IMR-90 (cell line): ENCODE results near the gene CLN3. TPM values are rescaled to one million over a fixed set of nuclear protein-coding genes. Genes with fewer than 3 reads are reported as not detected.

Experiments
- ATAC-seq: fragments of 200-7000 bp; cut with Tn5 transposase; 2 replicates; pipeline ENCODE4 v1.9.1; 2020; ENCODE audit warnings: low read depth, mild to moderate bottlenecking, moderate library complexity
- Bru-seq: library from RNA; stranded (reverse); fragments of 400-500 nt; gene quantifications from one replicate; lab custom pipeline; 2021; lab: Mats Ljungman, UMichigan
- BruChase-seq, 2 experiments: library from RNA; stranded (reverse); fragments of 400-500 nt; gene quantifications; one replicate each; lab custom pipeline; 2021; lab: Mats Ljungman, UMichigan
- BruUV-seq: library from RNA; stranded (reverse); fragments of 400-500 nt; replicated peaks from 2 replicates; lab custom pipeline; 2021; lab: Mats Ljungman, UMichigan
- CTCF ChIA-PET: fragments of 300-600 bp; formaldehyde crosslinking; extraction: SDS; loops from one replicate; lab custom pipeline; 2021; ENCODE audit warnings: antibody characterized with exemption; lab: Yijun Ruan, JAX
- POLR2A ChIA-PET: fragments of 300-600 bp; sonication (Branson Sonifier 250); formaldehyde crosslinking; loops from one replicate; lab custom pipeline; 2022; ENCODE audit warnings: antibody characterized with exemption; ENCODE audit not compliant: unreplicated experiment; lab: Charles Lee
- DNase-seq: peaks from one replicate; pipeline ENCODE4 v3.0.0; 2013
- H2AFZ ChIP-seq: replicated peaks from 2 replicates; pipeline ENCODE3; 2013; ENCODE audit warnings: low read length, mild to moderate bottlenecking; ENCODE audit not compliant: poor library complexity
- H2AK5ac ChIP-seq: 2 replicates; pipeline ENCODE4 v1.6.1; 2013; ENCODE audit warnings: low read depth, low read length, inconsistent platforms
- H2AK9ac ChIP-seq: replicated peaks from 2 replicates; pipeline ENCODE3; 2013; ENCODE audit warnings: mild to moderate bottlenecking, low read depth, low read length, moderate library complexity; ENCODE audit not compliant: poor library complexity
- H2BK120ac ChIP-seq: 2 replicates; pipeline ENCODE4 v1.6.1; 2013; ENCODE audit warnings: low read depth, low read length, inconsistent platforms
- H2BK15ac ChIP-seq: 3 replicates; pipeline ENCODE4 v1.6.1; 2013; ENCODE audit warnings: low read depth, low read length, inconsistent platforms
- H2BK20ac ChIP-seq: 2 replicates; pipeline ENCODE4 v1.6.1; 2013; ENCODE audit warnings: low read depth, mild to moderate bottlenecking, inconsistent platforms, low read length, moderate library complexity
- H2BK5ac ChIP-seq: 2 replicates; pipeline ENCODE4 v1.6.1; 2013; ENCODE audit warnings: mild to moderate bottlenecking, low read depth, low read length, inconsistent platforms; ENCODE audit not compliant: poor library complexity, severe bottlenecking
- H3K14ac ChIP-seq: replicated peaks from 2 replicates; pipeline ENCODE4 v1.6.1; 2013; ENCODE audit warnings: low read depth, low read length, inconsistent platforms
- H3K18ac ChIP-seq: 2 replicates; pipeline ENCODE4 v1.6.1; 2013; ENCODE audit warnings: low read depth, low read length, control low read depth
- H3K23ac ChIP-seq: 2 replicates; pipeline ENCODE4 v1.6.1; 2013; ENCODE audit warnings: low read depth, low read length, inconsistent platforms
- H3K27ac ChIP-seq: 2 replicates; pipeline ENCODE4 v1.5.1; 2013; ENCODE audit warnings: mild to moderate bottlenecking, control low read depth, low read length; ENCODE audit not compliant: insufficient read depth
- H3K27me3 ChIP-seq: 2 replicates; pipeline ENCODE4 v1.6.1; 2013; ENCODE audit warnings: low read length; ENCODE audit not compliant: control insufficient read depth, insufficient read depth
- H3K36me3 ChIP-seq: 2 replicates; pipeline ENCODE4 v1.6.1; 2013; ENCODE audit warnings: low read length, mixed read lengths; ENCODE audit not compliant: control insufficient read depth, insufficient read depth
- H3K4ac ChIP-seq: 2 replicates; pipeline ENCODE4 v1.6.1; 2013; ENCODE audit warnings: low read depth, low read length, inconsistent platforms
- H3K4me1 ChIP-seq: 2 replicates; pipeline ENCODE4 v1.6.1; 2013; ENCODE audit warnings: low read length, mixed read lengths; ENCODE audit not compliant: control insufficient read depth, insufficient read depth
- H3K4me2 ChIP-seq: 2 replicates; pipeline ENCODE4 v1.6.1; 2013; ENCODE audit warnings: low read depth, mild to moderate bottlenecking, control low read depth, low read length, moderate library complexity
- H3K4me3 ChIP-seq: 2 replicates; pipeline ENCODE4 v1.5.1; 2013; ENCODE audit warnings: low read depth, mild to moderate bottlenecking, control low read depth, low read length, moderate library complexity; ENCODE audit not compliant: insufficient read depth
- H3K56ac ChIP-seq: 2 replicates; pipeline ENCODE4 v1.6.1; 2013; ENCODE audit warnings: low read length, inconsistent platforms; ENCODE audit not compliant: insufficient read depth; ENCODE audit errors: extremely low read depth
- H3K79me1 ChIP-seq, 2 experiments: 2 replicates each; pipeline ENCODE4 v1.6.1; 2013; ENCODE audit warnings: low read length in 2 of 2, inconsistent platforms in 1 of 2, low read depth in 1 of 2
- H3K9ac ChIP-seq: 2 replicates; pipeline ENCODE4 v1.6.1; 2013; ENCODE audit warnings: low read depth, low read length, control low read depth
- H3K9me1 ChIP-seq: 2 replicates; pipeline ENCODE4 v1.6.1; 2013; ENCODE audit warnings: low read length, inconsistent platforms; ENCODE audit not compliant: insufficient read depth
- H3K9me3 ChIP-seq: 2 replicates; pipeline ENCODE4 v1.6.1; 2013; ENCODE audit warnings: low read length; ENCODE audit not compliant: control insufficient read depth, insufficient read depth
- H4K20me1 ChIP-seq: 2 replicates; pipeline ENCODE4 v1.6.1; 2013; ENCODE audit warnings: low read length, inconsistent platforms; ENCODE audit not compliant: insufficient read depth
- H4K5ac ChIP-seq: 2 replicates; pipeline ENCODE4 v1.6.1; 2013; ENCODE audit warnings: mild to moderate bottlenecking, low read depth, low read length, control low read depth
- H4K8ac ChIP-seq, 2 experiments: 2 replicates each; pipeline ENCODE4 v1.6.1; 2013; ENCODE audit warnings: low read depth in 2 of 2, low read length in 2 of 2, control low read depth in 1 of 2, inconsistent platforms in 1 of 2
- H4K91ac ChIP-seq: 2 replicates; pipeline ENCODE4 v1.6.1; 2013; ENCODE audit warnings: low read depth, low read length, inconsistent platforms; ENCODE audit not compliant: insufficient read depth
- BHLHE40 ChIP-seq: fragments of 150-350 bp; IDR thresholded peaks from 2 replicates; pipeline ENCODE4 v1.6.1; 2016; ENCODE audit warnings: mild to moderate bottlenecking, low read depth, low read length
- CTCF ChIP-seq: conservative IDR thresholded peaks from 2 replicates; pipeline ENCODE4 v1.5.1; 2012; ENCODE audit warnings: mild to moderate bottlenecking, low read depth, low read length, improper control_type of control experiment
- FOS ChIP-seq: fragments of 150-350 bp; IDR thresholded peaks from 2 replicates; pipeline ENCODE4 v1.6.1; 2016; ENCODE audit warnings: low read depth, low read length
- MAFK ChIP-seq: IDR thresholded peaks from 2 replicates; pipeline ENCODE4 v1.6.1; 2012; ENCODE audit warnings: low read depth, low read length, improper control_type of control experiment
- MAZ ChIP-seq: IDR thresholded peaks from 2 replicates; pipeline ENCODE4 v1.6.1; 2012; ENCODE audit warnings: low read depth, mild to moderate bottlenecking, low read length, improper control_type of control experiment, moderate library complexity, borderline replicate concordance
- MXI1 ChIP-seq: IDR thresholded peaks from 2 replicates; pipeline ENCODE4 v1.6.1; 2012; ENCODE audit warnings: low read depth, mild to moderate bottlenecking, low read length, moderate library complexity, borderline replicate concordance
- NFE2L2 ChIP-seq: fragments of 150-350 bp; IDR thresholded peaks from 2 replicates; pipeline ENCODE4 v1.6.1; 2016; ENCODE audit warnings: low read depth, mild to moderate bottlenecking, low read length
- POLR2A ChIP-seq: IDR thresholded peaks from 2 replicates; pipeline ENCODE4 v1.6.1; 2012; ENCODE audit warnings: mild to moderate bottlenecking, low read depth, low read length
- SMC3 ChIP-seq: fragments of 150-350 bp; IDR thresholded peaks from 2 replicates; pipeline ENCODE4 v1.6.1; 2016; ENCODE audit warnings: low read depth, mild to moderate bottlenecking, antibody characterized with exemption, low read length, moderate library complexity
- WGBS, 2 experiments: methylation state at CpG; one replicate each; pipeline versions ENCODE4 v1.1.5 to v1.1.7; 2013; ENCODE audit warnings: missing lambda C conversion rate in 2 of 2; ENCODE audit not compliant: insufficient read length in 1 of 2; ENCODE audit errors: extremely low coverage in 2 of 2; 5-methylcytosine and 5-hydroxymethylcytosine counted together
- dilution Hi-C: fragments of 300-500 bp; cut with HindIII; formaldehyde crosslinking; loops from one replicate; pipeline ENCODE4 v1.14.3; 2018; ENCODE audit warnings: low sequenced_read_pairs; ENCODE audit not compliant: unreplicated experiment
- in situ Hi-C: fragments of 300-500 bp; cut with MboI; formaldehyde crosslinking; loops from 3 replicates; pipeline ENCODE4 v1.14.3; 2019; ENCODE audit warnings: low sequenced_read_pairs, inconsistent platforms, mixed read lengths
- intact Hi-C: fragments of 100-400 bp; cut with micrococcal nuclease; formaldehyde crosslinking; loops from 2 replicates; pipeline ENCODE4 v1.10.0; 2022
- long read RNA-seq: library from polyadenylated mRNA; unstranded; transcript quantifications from one replicate; pipeline ENCODE4 v2.0.0, GENCODE V29; 2021; ENCODE audit not compliant: unreplicated experiment
- polyA plus RNA-seq, 3 experiments: library from polyadenylated mRNA; depleted of rRNA; stranded (reverse); fragments of >200 nt; gene quantifications; 2 replicates each; pipeline ENCODE4 v1.2.3, GENCODE V29; 2012; ENCODE audit warnings: low replicate concordance in 1 of 3
- total RNA-seq: library from RNA; depleted of rRNA; stranded (reverse); fragments of >200 nt; gene quantifications from 2 replicates; pipeline ENCODE4 v1.2.3, GENCODE V29; 2012; rRNA removed
- TF ChIP-seq, protein P1 (sequence below): fragments of 150-350 bp; IDR thresholded peaks from 2 replicates; pipeline ENCODE4 v1.6.1; 2017; ENCODE audit warnings: mild to moderate bottlenecking, antibody characterized with exemption, low read length, low read depth
- TF ChIP-seq, protein P2 (sequence below): fragments of 150-350 bp; IDR thresholded peaks from 2 replicates; pipeline ENCODE4 v1.6.1; 2016; ENCODE audit warnings: low read depth, mild to moderate bottlenecking, low read length, moderate library complexity, borderline replicate concordance

The CLN3 gene
- total RNA-seq (3.3 and 3.9 TPM in 2 replicates), polyA plus RNA-seq (2012; rRNA removed) (15.9 TPM in 2 replicates), Bru-seq, nascent RNA (percentile 36 among the genes with signal in this experiment), BruChase-seq, experiment 1, labeled RNA remaining after a 6-hour chase (percentile 53 among the genes with signal in this experiment), BruChase-seq, experiment 2, labeled RNA remaining after a 2-hour chase (percentile 40 among the genes with signal in this experiment)
- 10.7 and 16.4 TPM in 2 replicates for polyA plus RNA-seq (2012; cell fraction: cytosol; rRNA removed)
- 41.8 and 77.5 TPM in 2 replicates for polyA plus RNA-seq (2012; cell fraction: nucleus; rRNA removed; ENCODE audit: low replicate concordance)
- long read RNA-seq, transcript CLN3-244 (16 exons, 3,832 nt) = major isoform, 5 of 14 reads
- long read RNA-seq, partial matches to known transcripts = 5 of 14 reads
- long read RNA-seq, other reads (novel, unspliced or antisense) = 0 of 14 reads

DNA sequence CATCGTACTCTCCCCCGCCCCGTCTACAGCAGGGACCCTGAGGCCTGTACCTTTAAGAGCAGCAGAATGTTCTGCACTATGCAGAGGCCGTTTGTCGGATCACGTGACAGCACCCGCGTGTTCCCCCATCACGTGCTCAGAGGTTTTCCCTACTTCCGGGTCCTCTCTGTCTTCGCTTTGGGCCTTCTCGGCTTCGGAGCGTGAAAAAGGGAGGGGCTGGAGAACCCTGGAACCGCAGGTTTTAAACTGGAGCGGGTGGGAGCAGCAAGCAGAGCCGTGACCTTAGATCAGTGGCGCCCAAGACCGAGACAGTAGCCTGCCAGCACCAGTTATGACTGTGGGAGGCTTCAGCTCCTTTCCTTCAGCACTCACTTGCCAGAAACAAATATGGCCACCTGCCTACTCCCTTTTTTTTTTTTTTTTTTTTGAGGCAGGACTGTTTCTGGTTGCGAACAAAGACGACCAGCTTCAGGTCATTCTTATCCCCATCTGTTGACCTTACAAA is at the start of gene CLN3:
Gene CLN3 (minus strand): TSS at position 105 of the 505 bp plus-strand sequence. CDS start 315 bp downstream, outside the sequence.
- in situ Hi-C loops (no loop called here), intact Hi-C loops (loop anchor here (5.0 kb wide), 1 partner anchor 45 kb away; the partner anchor contains the start of gene NUPR1)

More for the DNA sequence above, at the start of gene CLN3:
- no TSS peak for BruUV-seq
- Histone ChIP-seq H4K20me1 (no peaks in the 10 kb centered on the region), H3K9ac (peak within 1 kb of the TSS; percentile 100), H2BK120ac (peak within 1 kb of the TSS; percentile 100), H3K4me1 (no peaks in the 10 kb centered on the region), H3K9me1 (no peaks in the 10 kb centered on the region), H3K23ac (peak within 1 kb of the TSS; percentile 99), H4K8ac (peak within 1 kb of the TSS; percentile 92 to 99), H3K9me3 (no peaks in the 10 kb centered on the region), H2AK5ac (peak within 1 kb of the TSS; percentile 43), H3K27ac (peak within 1 kb of the TSS; percentile 100), H3K56ac (peak within 1 kb of the TSS; percentile 99), H2BK5ac (peak within 1 kb of the TSS; percentile 100), H3K4me2 (peak within 1 kb of the TSS; percentile 87), H3K18ac (peak within 1 kb of the TSS; percentile 100), H3K36me3 (peaks cover 14% of the 10 kb centered on the region), H4K5ac (peak within 1 kb of the TSS; percentile 100), H2BK20ac (peak within 1 kb of the TSS; percentile 89), H3K27me3 (no peaks in the 10 kb centered on the region; the same call in 1 of the 2 replicates), H4K91ac (peak within 1 kb of the TSS; percentile 98), H2AK9ac (peak within 1 kb of the TSS; percentile 96), H3K14ac (peak within 1 kb of the TSS; percentile 100), H2BK15ac (peak within 1 kb of the TSS; percentile 91; the same call in 2 of the 3 replicates), H2AFZ (peak within 1 kb of the TSS; percentile 98), H3K4me3 (peak within 1 kb of the TSS; percentile 97), H3K79me1 (peaks cover 0 to 13% of the 10 kb centered on the region in 2 experiments; a peak in 3 of 4 replicates), H3K4ac (peak within 1 kb of the TSS; percentile 100)
- dilution Hi-C loops = no loop called here
- 0% methylated on average over 8 of the region's 21 CpGs; no CpG with 5 or more reads in 1 of the 2 experiments for WGBS, 2 experiments
- ATAC-seq (peak; percentile 97), DNase-seq (peak; percentile 94)
- TF ChIP-seq, protein P1, sequence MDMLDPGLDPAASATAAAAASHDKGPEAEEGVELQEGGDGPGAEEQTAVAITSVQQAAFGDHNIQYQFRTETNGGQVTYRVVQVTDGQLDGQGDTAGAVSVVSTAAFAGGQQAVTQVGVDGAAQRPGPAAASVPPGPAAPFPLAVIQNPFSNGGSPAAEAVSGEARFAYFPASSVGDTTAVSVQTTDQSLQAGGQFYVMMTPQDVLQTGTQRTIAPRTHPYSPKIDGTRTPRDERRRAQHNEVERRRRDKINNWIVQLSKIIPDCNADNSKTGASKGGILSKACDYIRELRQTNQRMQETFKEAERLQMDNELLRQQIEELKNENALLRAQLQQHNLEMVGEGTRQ = peak; percentile 100
- TF ChIP-seq CTCF (no peak), NFE2L2 (no peak), MAZ (peak; percentile 45; the same call in 1 of the 2 replicates), SMC3 (no peak), BHLHE40 (peak; percentile 95), MAFK (no peak), POLR2A (no peak), FOS (peak; percentile 91), MXI1 (peak; percentile 85)
- TF ChIP-seq, protein P2, sequence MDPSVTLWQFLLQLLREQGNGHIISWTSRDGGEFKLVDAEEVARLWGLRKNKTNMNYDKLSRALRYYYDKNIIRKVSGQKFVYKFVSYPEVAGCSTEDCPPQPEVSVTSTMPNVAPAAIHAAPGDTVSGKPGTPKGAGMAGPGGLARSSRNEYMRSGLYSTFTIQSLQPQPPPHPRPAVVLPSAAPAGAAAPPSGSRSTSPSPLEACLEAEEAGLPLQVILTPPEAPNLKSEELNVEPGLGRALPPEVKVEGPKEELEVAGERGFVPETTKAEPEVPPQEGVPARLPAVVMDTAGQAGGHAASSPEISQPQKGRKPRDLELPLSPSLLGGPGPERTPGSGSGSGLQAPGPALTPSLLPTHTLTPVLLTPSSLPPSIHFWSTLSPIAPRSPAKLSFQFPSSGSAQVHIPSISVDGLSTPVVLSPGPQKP = no peak
- POLR2A ChIA-PET = interaction anchor here (0.6 kb wide), 1 partner anchor 20 kb away, joined by 3 read pairs; no protein-coding TSS in a partner anchor
- CTCF ChIA-PET = interaction anchor here (0.6 to 0.7 kb wide), 2 partner anchors 12 to 47 kb away, joined by 3 read pairs; no protein-coding TSS in a partner anchor
